ENCODE measurements around the gene RHPN2.
"Not testable (repeated sequence)": the region's sequence is repeated elsewhere in the genome, so short reads cannot be mapped to it uniquely, and the experiment has no call there.

The RHPN2 gene

DNA sequence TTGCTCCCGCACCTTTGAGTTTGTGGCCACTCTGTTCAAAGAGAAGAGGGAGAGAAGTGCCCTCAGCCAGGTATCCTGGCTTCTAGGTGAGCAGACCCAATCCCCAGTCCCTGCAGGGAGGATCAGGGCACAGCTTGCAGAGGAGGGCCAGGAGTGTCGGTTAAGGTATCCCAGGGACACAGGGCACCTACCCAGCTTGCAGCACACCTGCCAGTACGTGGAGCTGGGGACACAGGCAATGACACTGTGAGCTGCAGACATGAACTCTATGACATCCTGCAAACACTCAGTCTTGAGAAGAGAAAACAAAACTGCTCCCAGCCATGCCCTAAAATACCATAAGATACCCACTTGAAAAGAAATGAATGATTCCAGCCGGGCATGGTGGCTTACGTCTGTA is 38.1 kb downstream of the RHPN2 start:
- DNase-seq (ENCODE audit: low spot score): not testable (repeated sequence)

DNA sequence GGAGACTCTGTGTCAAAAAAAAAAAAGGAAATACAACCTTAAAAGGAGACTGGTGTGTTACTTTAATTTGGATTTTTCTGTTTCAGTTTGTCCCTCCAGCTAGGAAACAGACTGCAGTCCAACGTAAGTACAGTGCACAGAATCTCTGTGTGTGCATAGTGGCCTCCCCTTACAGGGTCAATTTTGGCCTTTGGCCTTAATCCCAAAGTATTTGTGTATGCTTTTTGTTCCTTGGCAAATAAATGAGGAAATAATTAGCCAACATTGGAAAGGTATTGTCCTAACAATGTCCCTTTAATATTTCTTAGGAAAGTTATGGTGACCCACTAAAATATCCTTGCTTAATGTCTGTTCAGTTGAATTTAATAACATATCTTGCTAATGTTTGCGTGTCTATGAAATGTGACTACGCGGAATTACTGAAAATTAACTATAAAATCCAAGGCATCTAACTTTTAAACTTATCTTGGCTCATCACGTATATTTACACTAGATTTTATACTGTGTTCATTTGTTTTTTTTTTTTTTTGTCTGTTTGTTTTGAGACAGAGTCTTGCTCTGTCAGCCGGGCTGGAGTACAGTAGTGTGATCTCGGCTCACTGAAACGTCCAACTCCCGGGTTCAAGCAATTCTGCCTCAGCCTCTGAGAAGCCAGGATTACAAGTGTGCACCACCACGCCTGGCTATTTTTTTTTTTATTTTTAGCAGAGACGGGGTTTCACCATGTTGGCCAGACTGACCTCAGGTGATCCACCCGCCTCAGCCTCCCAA is 39.0 kb downstream of the RHPN2 start:
- DNase-seq (ENCODE audit: low spot score): not testable (repeated sequence)

DNA sequence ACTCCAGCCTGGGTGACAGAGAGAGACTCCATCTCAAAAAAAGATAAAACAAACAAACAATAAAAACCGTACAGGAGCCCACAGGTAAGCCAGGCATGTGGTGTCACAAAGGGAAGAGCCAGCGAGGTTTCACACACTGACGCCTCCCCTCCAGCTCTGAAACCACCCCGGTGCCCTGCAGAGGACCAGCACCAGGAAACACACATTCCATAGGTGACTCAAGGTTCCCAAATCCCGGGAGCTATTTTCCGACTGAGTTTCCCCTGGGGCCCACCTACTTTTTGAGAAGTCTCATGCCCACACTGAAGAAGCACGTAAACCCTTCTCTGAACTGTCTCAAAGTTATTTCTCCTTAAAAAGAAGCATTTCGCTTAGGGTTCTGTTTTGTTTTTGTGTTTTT is 40.3 kb downstream of the RHPN2 start:
- no peak for DNase-seq (ENCODE audit: low spot score)

DNA sequence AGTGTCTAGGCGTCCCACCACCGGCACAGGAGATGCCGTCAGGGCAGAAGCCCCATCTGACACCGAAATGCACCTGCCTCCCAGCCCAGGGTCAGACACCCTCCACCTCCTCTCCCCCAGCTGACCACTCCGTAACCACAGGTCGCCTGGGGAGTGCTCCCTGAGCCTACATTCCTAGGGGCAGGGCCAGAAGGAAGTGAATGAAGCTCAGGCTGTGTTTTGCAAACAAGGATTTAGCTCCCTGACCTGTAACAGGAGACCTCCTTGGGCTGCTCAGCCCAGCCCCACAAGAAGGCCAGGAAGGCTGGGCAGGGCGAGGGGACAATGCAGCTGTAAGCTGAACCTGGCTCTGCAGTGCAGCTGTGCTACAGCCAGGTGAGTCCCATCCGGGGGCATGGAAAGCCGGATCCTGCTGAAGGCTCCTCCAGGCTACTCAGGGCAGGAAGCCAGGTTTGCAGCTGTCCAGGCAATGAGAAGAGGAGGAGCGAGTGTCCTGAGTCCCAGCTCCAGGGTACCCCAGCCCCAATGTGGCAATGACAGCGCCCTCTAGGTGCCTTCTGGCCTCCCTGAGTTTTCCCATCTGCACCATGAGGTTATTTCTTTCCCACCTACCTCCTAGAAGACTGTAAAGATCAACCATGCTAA is 42.1 kb downstream of the RHPN2 start:
- DNase-seq (ENCODE audit: low spot score): no peak

DNA sequence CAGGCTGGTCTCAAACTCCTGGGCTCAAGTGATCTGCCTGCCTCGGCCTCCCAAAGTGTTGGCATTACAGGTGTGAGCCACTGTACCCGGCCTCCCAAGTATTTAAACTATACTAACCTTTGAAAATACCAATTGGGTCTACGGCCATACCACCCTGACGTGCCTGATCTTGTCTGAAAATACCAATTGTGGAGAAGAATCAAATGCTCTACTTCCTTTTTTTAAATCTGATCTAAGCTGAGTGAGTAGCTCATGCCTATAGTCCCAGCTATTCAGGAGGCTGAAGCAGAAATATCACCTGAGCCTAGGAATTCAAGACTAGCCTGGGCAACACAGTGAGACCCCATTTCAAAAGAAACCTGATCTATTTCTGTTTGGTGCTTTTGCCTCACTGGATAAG is 53.8 kb downstream of the RHPN2 start:
- DNase-seq (ENCODE audit: low spot score): not testable (repeated sequence)

DNA sequence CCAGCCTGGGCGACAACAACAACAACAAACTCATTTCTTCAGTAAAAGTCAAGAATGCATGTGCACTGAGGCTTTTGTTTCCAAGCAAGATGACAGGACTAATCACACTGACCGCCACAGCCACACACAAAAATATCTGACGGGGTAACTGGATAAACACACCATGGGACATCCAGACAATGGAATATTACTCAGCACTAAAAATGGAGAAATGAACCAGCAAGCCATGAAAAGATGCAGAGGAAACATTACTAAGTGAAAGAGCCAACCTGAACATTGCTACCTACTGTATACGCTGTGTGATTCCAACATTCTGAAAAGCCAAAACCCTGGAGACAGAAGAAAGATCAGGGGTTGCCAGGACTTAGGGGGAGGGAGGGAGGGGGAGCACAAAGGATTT is 56.0 kb downstream of the RHPN2 start:
- no peak for DNase-seq (ENCODE audit: low spot score)

- DNase-seq (ENCODE audit: low spot score): no peak
Measured at GRCh38 chr19:33005440-33005839, 59.2 kb downstream of the RHPN2 start.

- not testable (repeated sequence) for DNase-seq (ENCODE audit: low spot score)
Measured at GRCh38 chr19:33003424-33004024, 61.2 kb downstream of the RHPN2 start.

DNA sequence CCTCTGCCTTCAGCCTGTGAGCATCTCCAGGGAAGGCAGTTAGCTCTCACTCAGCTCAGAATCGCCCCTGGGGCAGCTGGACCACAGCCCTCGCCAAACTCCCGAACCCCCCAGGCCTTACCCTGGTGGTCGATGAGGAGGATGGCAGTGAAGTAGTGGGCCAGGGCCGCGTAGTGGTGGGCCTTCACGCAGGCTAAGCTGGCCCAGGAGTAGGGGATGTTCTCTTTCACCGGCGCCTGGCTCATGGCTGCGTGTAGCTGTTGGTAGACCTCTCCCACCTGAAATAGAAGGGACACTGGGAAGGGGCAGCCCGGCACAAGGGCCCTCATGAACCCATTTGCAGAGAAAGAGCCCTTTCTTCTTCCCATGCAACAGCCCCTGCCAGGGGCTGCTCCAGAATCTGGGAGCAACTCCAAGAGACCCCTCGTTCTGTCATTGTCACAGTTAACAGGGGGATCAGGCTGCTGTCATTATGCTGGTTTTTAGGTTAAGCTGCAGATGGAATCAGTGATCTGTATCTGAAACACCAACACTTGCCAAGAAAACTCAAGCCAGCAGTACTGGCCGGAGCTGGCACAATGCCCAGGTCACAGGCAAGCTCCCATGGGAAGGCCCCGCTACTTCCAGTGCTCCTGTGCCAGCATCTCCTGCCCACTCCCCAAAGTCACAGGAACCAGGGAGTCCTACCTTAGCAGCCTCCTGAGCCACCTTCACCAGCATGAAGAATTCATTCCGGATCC is 62.4 kb downstream of the RHPN2 start:
- DNase-seq (ENCODE audit: low spot score): not testable (repeated sequence)

- DNase-seq (ENCODE audit: low spot score): no peak
Measured at GRCh38 chr19:33000910-33001309, 63.8 kb downstream of the RHPN2 start.

DNA sequence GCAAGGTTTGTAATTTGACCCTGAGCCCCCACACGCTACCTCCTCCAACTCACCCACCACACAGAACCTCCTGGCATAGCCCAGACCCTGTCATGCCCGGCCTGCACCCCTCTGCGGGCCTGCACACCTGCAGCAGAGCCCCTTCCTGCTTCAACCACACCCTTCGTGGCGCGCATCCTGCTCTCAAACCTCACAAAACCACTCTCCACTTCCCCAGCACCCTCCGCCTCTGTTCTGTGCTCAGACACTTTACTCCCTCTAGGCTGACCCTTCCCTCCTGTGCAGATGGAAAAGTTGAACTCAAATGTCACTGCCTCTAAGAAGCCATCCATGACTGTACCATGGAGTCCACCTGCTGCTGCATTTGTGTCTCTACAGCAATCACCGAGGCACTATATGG is 64.2 kb downstream of the RHPN2 start:
- DNase-seq (ENCODE audit: low spot score): no peak

- no peak for DNase-seq (ENCODE audit: low spot score)
Measured at GRCh38 chr19:32998722-32999121, 66.0 kb downstream of the RHPN2 start.

- DNase-seq (ENCODE audit: low spot score): no peak
Measured at GRCh38 chr19:32997716-32998355, 66.9 kb downstream of the RHPN2 start.

- not testable (repeated sequence) for DNase-seq (ENCODE audit: low spot score)
Measured at GRCh38 chr19:32997061-32997464, 67.6 kb downstream of the RHPN2 start.

- DNase-seq (ENCODE audit: low spot score): not testable (repeated sequence)
Measured at GRCh38 chr19:32995966-32996365, 68.7 kb downstream of the RHPN2 start.

DNA sequence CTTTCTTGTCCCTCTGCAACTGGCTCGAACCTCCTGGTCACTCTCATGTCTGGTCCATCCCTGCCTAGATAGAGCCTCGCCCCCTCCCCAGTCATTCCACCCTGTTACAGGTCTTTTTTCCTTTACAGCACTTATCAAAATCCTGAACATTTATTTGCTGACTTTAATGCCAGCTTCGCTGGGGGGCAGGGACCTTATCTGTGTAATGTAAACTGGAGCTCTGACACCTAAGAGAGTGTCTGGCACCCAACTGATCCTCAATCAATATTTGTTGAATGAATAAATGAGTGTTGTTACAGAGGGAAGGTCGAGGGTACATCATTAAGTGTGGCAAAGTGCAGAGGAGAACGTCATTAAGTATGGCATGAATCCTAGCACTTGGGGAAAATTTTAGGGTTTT is 76.0 kb downstream of the RHPN2 start:
- no peak for DNase-seq (ENCODE audit: low spot score)

DNA sequence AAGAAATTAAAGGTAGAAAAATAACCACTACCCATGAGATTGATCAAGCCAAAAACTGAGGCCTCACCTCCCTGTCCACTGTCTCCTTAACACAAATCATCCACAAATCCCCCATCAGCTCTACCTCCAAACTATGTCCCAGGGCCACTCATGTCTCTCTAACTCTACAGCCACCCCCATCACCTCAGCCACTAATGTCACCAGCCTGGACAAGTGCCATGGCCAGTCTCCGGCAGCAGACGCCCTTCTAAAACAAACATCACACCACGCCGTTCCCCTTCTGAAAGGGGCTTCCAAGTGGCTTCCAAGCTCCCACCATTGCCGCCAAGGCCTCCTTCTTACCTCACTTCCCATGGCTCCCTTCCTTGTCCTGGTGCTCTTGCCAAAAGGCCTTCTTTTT is 76.4 kb downstream of the RHPN2 start:
- DNase-seq (ENCODE audit: low spot score): not testable (repeated sequence)

- DNase-seq (ENCODE audit: low spot score): not testable (repeated sequence)
Measured at GRCh38 chr19:32982488-32982887, 82.2 kb downstream of the RHPN2 start.

GRCh38 chr19:32979807-32980206 is 84.9 kb downstream of the RHPN2 start:
- not testable (repeated sequence) for DNase-seq (ENCODE audit: low spot score)

DNA sequence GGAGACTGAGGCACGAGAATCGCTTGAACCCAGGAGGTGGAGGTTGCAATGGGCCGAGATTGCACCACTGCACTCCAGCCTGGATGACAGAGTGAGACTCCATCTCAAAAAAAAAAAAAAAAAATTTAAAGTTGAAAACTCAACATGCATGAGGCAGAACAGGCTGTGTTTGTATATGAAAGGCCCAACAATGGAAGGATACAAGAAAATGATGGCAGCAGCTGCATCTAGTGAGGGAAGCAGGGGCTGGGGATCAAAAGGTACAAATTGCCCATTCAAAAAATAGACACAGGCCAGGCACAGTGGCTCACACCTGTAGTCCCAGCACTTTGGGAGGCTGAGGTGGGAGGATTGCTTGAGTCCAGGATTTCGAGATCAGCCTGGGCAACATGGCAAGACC is 86.9 kb downstream of the RHPN2 start:
- DNase-seq (ENCODE audit: low spot score): not testable (repeated sequence)

- no peak for DNase-seq (ENCODE audit: low spot score)
Measured at GRCh38 chr19:32977280-32977679, 87.4 kb downstream of the RHPN2 start.

- peak; percentile 51 for DNase-seq (ENCODE audit: low spot score)
Measured at GRCh38 chr19:32976223-32976805, 88.4 kb downstream of the RHPN2 start.
